CD4-positive, alpha-beta T cell treated with Interleukin-4 for 1 hour (primary cell): Measurements from ENCODE around the gene KRT3.

Experiments used
- DNase-seq, 2 donors: peaks; one replicate each; pipeline ENCODE4 v3.0.0-alpha.2; 2020 to 2022

KRT3 gene

GRCh38 chr12:52826611-52827498, 30.9 kb upstream of the KRT3 start:
- no peak for DNase-seq

GRCh38 chr12:52825961-52826360, 30.0 kb upstream of the KRT3 start:
- no peak for DNase-seq

GRCh38 chr12:52824741-52825410, 29.0 kb upstream of the KRT3 start:
- DNase-seq = no peak

GRCh38 chr12:52823761-52824450, 28.0 kb upstream of the KRT3 start:
- no peak for DNase-seq

GRCh38 chr12:52822771-52823510, 27.0 kb upstream of the KRT3 start:
- no peak for DNase-seq

GRCh38 chr12:52821826-52822660, 26.1 kb upstream of the KRT3 start:
- no peak for DNase-seq

GRCh38 chr12:52821071-52821730, 25.3 kb upstream of the KRT3 start:
- DNase-seq = no peak

GRCh38 chr12:52820521-52820920, 24.6 kb upstream of the KRT3 start:
- DNase-seq = no peak

- no peak for DNase-seq
Observed at GRCh38 chr12:52819731-52820510, 24.0 kb upstream of the KRT3 start.

GRCh38 chr12:52818887-52819420, 23.0 kb upstream of the KRT3 start:
- no peak for DNase-seq

- no peak for DNase-seq
Observed at GRCh38 chr12:52818388-52818787, 22.5 kb upstream of the KRT3 start.

- DNase-seq = no peak
Observed at GRCh38 chr12:52817699-52818238, 21.9 kb upstream of the KRT3 start.

GRCh38 chr12:52817003-52817698, 21.2 kb upstream of the KRT3 start:
- no peak for DNase-seq

- DNase-seq = no peak
Observed at GRCh38 chr12:52815676-52816588, 20.0 kb upstream of the KRT3 start.

- DNase-seq = no peak
Observed at GRCh38 chr12:52815161-52815560, 19.2 kb upstream of the KRT3 start.

- no peak for DNase-seq
Observed at GRCh38 chr12:52814710-52815155, 18.8 kb upstream of the KRT3 start.

GRCh38 chr12:52813885-52814709, 18.2 kb upstream of the KRT3 start, which contains the start of gene KRT4:
Gene KRT4, minus strand, starts transcription at chr12:52814116. Its CDS starts 58 bp downstream, at chr12:52814058.
- DNase-seq = no peak
